Liver (tissue), 3 donors: ENCODE data around the gene COL17A1.

Source experiments
- JUND ChIP-seq, 2 donors: IDR thresholded peaks; 2 replicates each; pipeline ENCODE4 v1.6.1; 2016; ENCODE audit warnings: antibody characterized with exemption in 2 of 2
- RAD21 ChIP-seq, 2 donors: IDR thresholded peaks; 2 replicates each; pipeline ENCODE4 v1.6.1; 2016; ENCODE audit warnings: antibody characterized with exemption in 2 of 2, mild to moderate bottlenecking in 2 of 2
- TF ChIP-seq, protein P1 (sequence below): fragments of 150-350 bp; IDR thresholded peaks from 2 replicates; pipeline ENCODE4 v1.5.1; 2017; ENCODE audit warnings: improper control_type of control experiment, low read depth, low read length; ENCODE audit not compliant: missing input control
- donor health status: healthy.
- donor health status: healthy.

DNA sequence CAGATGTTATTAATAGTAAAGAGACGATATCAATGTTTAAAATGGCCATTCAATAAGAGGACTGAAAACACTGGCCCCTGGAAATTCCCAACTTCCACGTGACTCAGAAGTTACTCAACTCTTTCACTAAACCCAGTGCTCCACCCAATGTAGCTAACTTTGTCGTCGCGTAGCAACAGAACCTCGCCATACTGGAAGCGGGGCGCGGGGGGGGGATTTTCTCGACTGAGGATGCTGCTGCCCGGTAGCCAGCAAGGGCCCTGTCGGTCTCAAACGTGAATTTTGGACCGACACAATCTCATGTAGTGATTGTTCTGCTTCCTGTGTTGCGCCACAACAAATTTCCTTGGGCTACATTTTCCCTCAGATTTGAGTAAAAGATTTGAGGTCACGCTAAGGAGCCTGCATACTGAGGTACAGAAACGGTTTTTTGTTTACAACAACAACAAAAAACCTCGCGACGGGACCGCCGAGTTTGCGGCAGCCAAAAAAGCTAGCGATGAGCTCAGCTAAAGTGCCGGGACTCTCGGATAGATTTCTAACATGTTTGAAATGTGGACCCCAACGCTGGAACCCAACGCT is 35.3 kb upstream of the COL17A1 start:
- TF ChIP-seq, protein P1, sequence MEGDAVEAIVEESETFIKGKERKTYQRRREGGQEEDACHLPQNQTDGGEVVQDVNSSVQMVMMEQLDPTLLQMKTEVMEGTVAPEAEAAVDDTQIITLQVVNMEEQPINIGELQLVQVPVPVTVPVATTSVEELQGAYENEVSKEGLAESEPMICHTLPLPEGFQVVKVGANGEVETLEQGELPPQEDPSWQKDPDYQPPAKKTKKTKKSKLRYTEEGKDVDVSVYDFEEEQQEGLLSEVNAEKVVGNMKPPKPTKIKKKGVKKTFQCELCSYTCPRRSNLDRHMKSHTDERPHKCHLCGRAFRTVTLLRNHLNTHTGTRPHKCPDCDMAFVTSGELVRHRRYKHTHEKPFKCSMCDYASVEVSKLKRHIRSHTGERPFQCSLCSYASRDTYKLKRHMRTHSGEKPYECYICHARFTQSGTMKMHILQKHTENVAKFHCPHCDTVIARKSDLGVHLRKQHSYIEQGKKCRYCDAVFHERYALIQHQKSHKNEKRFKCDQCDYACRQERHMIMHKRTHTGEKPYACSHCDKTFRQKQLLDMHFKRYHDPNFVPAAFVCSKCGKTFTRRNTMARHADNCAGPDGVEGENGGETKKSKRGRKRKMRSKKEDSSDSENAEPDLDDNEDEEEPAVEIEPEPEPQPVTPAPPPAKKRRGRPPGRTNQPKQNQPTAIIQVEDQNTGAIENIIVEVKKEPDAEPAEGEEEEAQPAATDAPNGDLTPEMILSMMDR: no peak
- no peak for TF ChIP-seq JUND (IDR thresholded peaks at IDR 0.05)
- TF ChIP-seq RAD21 (IDR thresholded peaks at IDR 0.05): no peak
